SK-N-SH (cell line): ENCODE measurements around the gene SNX9. TPM values are rescaled to one million over a fixed set of nuclear protein-coding genes. Genes with fewer than 3 reads are reported as not detected.

Experiments
- CTCF ChIA-PET: fragments of 300-600, 350-600 bp; formaldehyde crosslinking; extraction: SDS; loops from one replicate; lab custom pipeline; 2021; lab: Yijun Ruan, JAX
- POLR2A ChIA-PET: fragments of 350-600 bp; sonication (Branson Sonifier 250); formaldehyde crosslinking; extraction: SDS; loops from one replicate; lab custom pipeline; 2020; ENCODE audit warnings: antibody characterized with exemption, inconsistent platforms; lab: Yijun Ruan, JAX
- DNase-seq: peaks from one replicate; pipeline ENCODE4 v3.0.0; 2012
- H2AFZ ChIP-seq: fragments of 200-600 bp; sonication (generic); 2 replicates; pipeline ENCODE4 v1.8.1; 2016; ENCODE audit warnings: antibody characterized with exemption, mild to moderate bottlenecking, low read depth
- H3F3A ChIP-seq: fragments of 200-600 bp; sonication (generic); replicated peaks from 2 replicates; pipeline ENCODE3; 2016; ENCODE audit warnings: antibody characterized with exemption, mild to moderate bottlenecking; ENCODE audit not compliant: insufficient read depth
- H3K27ac ChIP-seq, 2 experiments: fragments of 200-500 bp in 1 of 2; fragments of 200-600 bp in 1 of 2; sonication (Bioruptor generic) in 1 of 2; sonication (generic), shearing (Covaris generic) in 1 of 2; 2 replicates each; pipeline versions ENCODE4 v1.5.1 to v1.6.1; 2014 to 2016; ENCODE audit warnings: low read depth in 2 of 2, inconsistent platforms in 1 of 2, low read length in 1 of 2, mild to moderate bottlenecking in 1 of 2, mixed read lengths in 1 of 2
- H3K27me3 ChIP-seq: fragments of 200-600 bp; sonication (generic), shearing (Covaris generic); 2 replicates; pipeline ENCODE4 v1.6.1; 2016; ENCODE audit warnings: mixed run types; ENCODE audit not compliant: insufficient read depth
- H3K36me3 ChIP-seq, 2 experiments: fragments of 200-500 bp in 1 of 2; fragments of 200-600 bp in 1 of 2; sonication (Bioruptor generic) in 1 of 2; sonication (generic) in 1 of 2; replicated peaks in 1 of 2; 2 replicates each; pipeline versions ENCODE3 to v1.5.1; 2014 to 2016; ENCODE audit warnings: low read length in 1 of 2, mild to moderate bottlenecking in 1 of 2; ENCODE audit not compliant: insufficient read depth in 2 of 2, control insufficient read depth in 1 of 2
- H3K4me1 ChIP-seq, 2 experiments: fragments of 200-500 bp in 1 of 2; fragments of 200-600 bp in 1 of 2; sonication (Bioruptor generic) in 1 of 2; sonication (generic), shearing (Covaris generic) in 1 of 2; 2 replicates each; pipeline versions ENCODE4 v1.5.1 to v1.6.1; 2014 to 2016; ENCODE audit warnings: low read depth in 1 of 2, low read length in 1 of 2, mixed run types in 1 of 2; ENCODE audit not compliant: insufficient read depth in 2 of 2, control insufficient read depth in 1 of 2
- H3K4me2 ChIP-seq: fragments of 200-600 bp; sonication (generic), shearing (Covaris generic); 2 replicates; pipeline ENCODE4 v1.6.1; 2017; ENCODE audit warnings: mixed run types
- H3K4me3 ChIP-seq, 2 experiments: fragments of 200-500 bp in 1 of 2; fragments of 200-600 bp in 1 of 2; sonication (Bioruptor generic) in 1 of 2; sonication (generic), shearing (Covaris generic) in 1 of 2; 2 replicates each; pipeline versions ENCODE4 v1.5.1 to v1.8.1; 2014 to 2016; ENCODE audit warnings: low read depth in 2 of 2, inconsistent platforms in 1 of 2, low read length in 1 of 2, mild to moderate bottlenecking in 1 of 2, mixed read lengths in 1 of 2, moderate library complexity in 1 of 2
- H3K79me2 ChIP-seq: fragments of 200-600 bp; sonication (generic); 2 replicates; pipeline ENCODE4 v1.8.1; 2017; ENCODE audit warnings: mild to moderate bottlenecking; ENCODE audit not compliant: insufficient read depth
- H3K9ac ChIP-seq: fragments of 200-600 bp; sonication (generic); 2 replicates; pipeline ENCODE4 v1.6.1; 2017; ENCODE audit warnings: mixed run types
- H3K9me2 ChIP-seq: fragments of 200-600 bp; sonication (generic); 2 replicates; pipeline ENCODE4 v1.6.1; 2017; ENCODE audit warnings: mixed run types
- H3K9me3 ChIP-seq: fragments of 200-600 bp; sonication (generic); 2 replicates; pipeline ENCODE4 v1.6.1; 2017; ENCODE audit warnings: mixed run types, mild to moderate bottlenecking, moderate library complexity
- H4K20me1 ChIP-seq: fragments of 200-600 bp; sonication (generic); 2 replicates; pipeline ENCODE4 v1.6.1; 2017; ENCODE audit warnings: mild to moderate bottlenecking, mixed run types; ENCODE audit not compliant: insufficient read depth
- CHD2 ChIP-seq: fragments of 150-350 bp; IDR thresholded peaks from 2 replicates; pipeline ENCODE4 v1.6.1; 2018; ENCODE audit warnings: low read length; ENCODE audit not compliant: partially characterized antibody
- CTCF ChIP-seq: fragments of 200-600 bp; sonication (generic); IDR thresholded peaks from 2 replicates; pipeline ENCODE4 v1.6.1; 2017; ENCODE audit warnings: antibody characterized with exemption, mild to moderate bottlenecking, moderate library complexity
- ELF1 ChIP-seq: IDR thresholded peaks from 2 replicates; pipeline ENCODE4 v1.4.0; 2012
- FOSL2 ChIP-seq: IDR thresholded peaks from 2 replicates; pipeline ENCODE4 v1.4.0; 2012; ENCODE audit warnings: low read depth, mild to moderate bottlenecking, moderate library complexity, borderline replicate concordance
- GABPA ChIP-seq: IDR thresholded peaks from 2 replicates; pipeline ENCODE4 v1.4.0; 2012; ENCODE audit warnings: low read depth, mild to moderate bottlenecking
- IRF3 ChIP-seq: fragments of 150-350 bp; IDR thresholded peaks from 2 replicates; pipeline ENCODE4 v1.6.1; 2016; ENCODE audit warnings: mild to moderate bottlenecking, low read depth, low read length
- JUND ChIP-seq: IDR thresholded peaks from 2 replicates; pipeline ENCODE4 v1.4.0; 2012
- MEF2A ChIP-seq: IDR thresholded peaks from 2 replicates; pipeline ENCODE4 v1.4.0; 2012; ENCODE audit warnings: low read depth, borderline replicate concordance
- MXI1 ChIP-seq: IDR thresholded peaks from 2 replicates; pipeline ENCODE4 v1.6.1; 2012; ENCODE audit warnings: mild to moderate bottlenecking, low read depth, low read length, improper control_type of control experiment
- NFIC ChIP-seq: IDR thresholded peaks from 2 replicates; pipeline ENCODE4 v1.4.0; 2012; ENCODE audit warnings: borderline replicate concordance
- NRF1 ChIP-seq: IDR thresholded peaks from 2 replicates; pipeline ENCODE4 v1.6.1; 2012; ENCODE audit warnings: low read depth, mild to moderate bottlenecking, low read length
- PBX3 ChIP-seq: IDR thresholded peaks from 2 replicates; pipeline ENCODE4; 2012
- RAD21 ChIP-seq: IDR thresholded peaks from 2 replicates; pipeline ENCODE4 v1.6.1; 2012; ENCODE audit warnings: mild to moderate bottlenecking, low read length
- REST ChIP-seq: IDR thresholded peaks from 2 replicates; pipeline ENCODE4 v1.6.1; 2012; ENCODE audit warnings: mild to moderate bottlenecking, low read depth, low read length, moderate library complexity
- RFX5 ChIP-seq: IDR thresholded peaks from 2 replicates; pipeline ENCODE4 v1.6.1; 2012; ENCODE audit warnings: mild to moderate bottlenecking, improper control_type of control experiment, low read length
- RXRA ChIP-seq: IDR thresholded peaks from 2 replicates; pipeline ENCODE4 v1.4.0; 2012; ENCODE audit warnings: low read depth, mild to moderate bottlenecking, borderline replicate concordance
- TCF12 ChIP-seq: IDR thresholded peaks from 2 replicates; pipeline ENCODE4 v1.4.0; 2012
- USF2 ChIP-seq: fragments of 150-350 bp; IDR thresholded peaks from 2 replicates; pipeline ENCODE4 v1.6.1; 2017; ENCODE audit warnings: antibody characterized with exemption, low read length, low read depth, borderline replicate concordance
- WGBS: methylation state at CpG from one replicate; pipeline ENCODE4 v1.1.6; 2017; ENCODE audit warnings: low lambda C conversion rate; 5-methylcytosine and 5-hydroxymethylcytosine counted together
- polyA plus RNA-seq, 3 experiments: library from polyadenylated mRNA; depleted of rRNA; stranded (reverse); fragments of >200 nt; gene quantifications; 2 replicates each; pipeline ENCODE4 v1.2.3, GENCODE V29; 2012

The SNX9 gene
- polyA plus RNA-seq, 1 of the 3 experiments (the other 2 are of a cell fraction) = 31.6 TPM

GRCh38 chr6:157984686-157985225 is 161.7 kb downstream of the SNX9 start:
- peaks cover 0 to 12% of the 10 kb centered on the region in 2 experiments for H3K36me3 ChIP-seq
- peaks cover 17 to 30% of the 10 kb centered on the region in 2 experiments for H3K4me1 ChIP-seq
- H4K20me1 ChIP-seq = no peaks in the 10 kb centered on the region
- H3K27me3 ChIP-seq = no peaks in the 10 kb centered on the region
- POLR2A ChIA-PET = no interaction called here
- peaks cover 79% of the 10 kb centered on the region for H3K79me2 ChIP-seq
- no peak for TF ChIP-seq MEF2A
- TF ChIP-seq REST = no peak
- no peak for TF ChIP-seq CHD2
- no peak for TF ChIP-seq RFX5
- TF ChIP-seq RAD21 = no peak
- TF ChIP-seq JUND = no peak
- TF ChIP-seq RXRA = no peak
- TF ChIP-seq IRF3 = no peak
- no peak for TF ChIP-seq NFIC
- TF ChIP-seq FOSL2 = no peak
- no peak for TF ChIP-seq PBX3
- no peak for TF ChIP-seq GABPA
- TF ChIP-seq ELF1 = no peak
- TF ChIP-seq TCF12 = no peak
- no peak for TF ChIP-seq CTCF
- no peak for TF ChIP-seq USF2
- no peak for TF ChIP-seq NRF1
- TF ChIP-seq MXI1 = no peak
- TF ChIP-seq, all 33 proteins: peak for 0
- H3K9me3 ChIP-seq = no peaks in the 10 kb centered on the region
- H3F3A ChIP-seq = peaks cover 35% of the 10 kb centered on the region
- no peak overlapping the region for H2AFZ ChIP-seq
- H3K27ac ChIP-seq = peak overlapping the region in 1 of 2 experiments; percentile 39; a peak in 1 of 4 replicates
- peak overlapping the region; percentile 88; the same call in 1 of the 2 replicates for H3K9ac ChIP-seq
- CTCF ChIA-PET = interaction anchor here (0.8 to 2.2 kb wide), 3 partner anchors 9 to 87 kb away, joined by 3 to 9 read pairs (median 6); no protein-coding TSS in a partner anchor
- peak overlapping the region in 1 of 2 experiments; percentile 87; a peak in 1 of 4 replicates for H3K4me3 ChIP-seq
- DNase-seq = no peak
- WGBS = 86% methylated on average over 14 of the region's 14 CpGs
- peak overlapping the region; percentile 89 for H3K4me2 ChIP-seq
- H3K9me2 ChIP-seq = no peaks in the 10 kb centered on the region
